ENCODE results near the gene KCNJ1. TPM values are rescaled to one million over a fixed set of nuclear protein-coding genes. Genes with fewer than 3 reads are reported as not detected.
A peak's percentile ranks its signal among the peaks of the same experiment; 100 is the strongest.

The KCNJ1 gene
- polyA plus RNA-seq, 1 donor from 2014 or later: 0.30 TPM

DNA sequence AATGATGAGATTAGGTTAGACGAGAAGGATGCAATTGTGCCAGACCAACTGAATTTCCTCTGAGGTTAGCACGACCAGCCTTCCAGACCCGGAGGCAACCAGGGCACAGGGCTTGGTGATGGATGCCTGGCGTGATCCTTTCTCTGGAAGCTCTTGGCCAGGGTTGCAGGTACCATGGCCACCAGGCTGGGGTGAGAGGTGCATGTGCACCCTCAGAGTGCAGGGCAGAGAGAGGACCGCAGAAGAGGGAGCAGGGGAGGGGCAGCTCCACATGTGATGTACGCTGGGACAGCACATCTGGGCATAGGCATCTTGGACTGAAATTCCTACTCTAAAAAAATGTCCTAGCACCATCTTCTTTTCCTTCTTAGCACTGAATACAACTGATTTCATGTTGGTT lies 10.9 kb downstream of the KCNJ1 start:
- peaks cover 31 to 39% (median 32%) of the 10 kb centered on the region in 3 donors for H3K4me1 Mint-ChIP-seq
- H3K27ac Mint-ChIP-seq: no peak overlapping the region
- H3K27me3 Mint-ChIP-seq: no peaks in the 10 kb centered on the region

DNA sequence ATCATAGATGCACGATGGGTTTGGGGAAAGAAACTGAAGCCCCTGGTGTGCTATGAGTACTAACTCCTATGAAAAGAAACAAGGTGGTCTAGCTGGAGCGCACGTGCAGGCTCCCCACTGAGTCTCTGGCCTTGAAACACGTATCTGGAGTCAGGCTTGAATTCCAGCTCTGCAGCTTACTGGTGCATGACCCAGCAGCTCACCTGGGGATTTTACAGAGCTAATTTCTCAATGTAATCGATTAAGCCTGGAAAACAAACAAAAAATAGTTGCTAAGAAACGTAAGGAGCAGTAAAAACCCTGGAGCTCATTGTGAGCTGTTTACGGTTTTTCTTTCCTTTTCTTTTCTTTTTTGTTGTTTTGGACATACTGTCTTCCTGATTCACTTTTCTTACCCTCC lies 12.3 kb downstream of the KCNJ1 start:
- H3K36me3 Mint-ChIP-seq: no peaks in the 10 kb centered on the region
- H3K4me3 Mint-ChIP-seq: no peak overlapping the region
- H3K9me3 Mint-ChIP-seq: no peaks in the 10 kb centered on the region
- no peaks in the 10 kb centered on the region for H3K27me3 Mint-ChIP-seq
- H3K4me1 Mint-ChIP-seq: peaks cover 29 to 37% (median 33%) of the 10 kb centered on the region in 3 donors
- H3K27ac Mint-ChIP-seq: peak overlapping the region in 1 of 3 donors; percentile 72

More for the DNA sequence above, 10.9 kb downstream of the KCNJ1 start:
- H3K4me3 Mint-ChIP-seq: no peak overlapping the region
- no peaks in the 10 kb centered on the region for H3K9me3 Mint-ChIP-seq
- no peaks in the 10 kb centered on the region for H3K36me3 Mint-ChIP-seq

DNA sequence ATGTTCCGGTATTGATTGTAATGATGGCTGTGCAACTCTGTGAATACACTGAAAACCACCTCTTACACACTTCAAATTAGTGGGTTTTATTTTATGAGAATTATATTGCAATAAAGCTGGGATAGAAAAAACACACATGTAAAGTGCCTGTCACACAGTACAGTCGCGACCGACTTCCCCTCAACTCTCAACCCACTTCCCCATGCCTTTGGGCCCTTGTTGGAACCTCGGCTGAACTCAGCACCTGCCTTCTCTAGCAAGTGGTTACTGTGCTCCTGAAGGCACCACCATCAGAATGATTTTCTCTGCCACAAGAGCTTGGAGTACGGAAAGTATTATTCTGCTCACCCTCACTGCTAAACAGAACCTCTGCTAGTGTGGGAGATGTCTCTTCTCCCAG lies 13.5 kb downstream of the KCNJ1 start:
- Mint-ChIP-seq H3K4me3 (peak overlapping the region in 2 of 4 donors; percentile 21 to 61), H3K4me1 (peaks cover 31 to 41% (median 39%) of the 10 kb centered on the region in 3 donors), H3K9me3 (no peaks in the 10 kb centered on the region), H3K27ac (no peak overlapping the region), H3K27me3 (no peaks in the 10 kb centered on the region), H3K36me3 (no peaks in the 10 kb centered on the region)

DNA sequence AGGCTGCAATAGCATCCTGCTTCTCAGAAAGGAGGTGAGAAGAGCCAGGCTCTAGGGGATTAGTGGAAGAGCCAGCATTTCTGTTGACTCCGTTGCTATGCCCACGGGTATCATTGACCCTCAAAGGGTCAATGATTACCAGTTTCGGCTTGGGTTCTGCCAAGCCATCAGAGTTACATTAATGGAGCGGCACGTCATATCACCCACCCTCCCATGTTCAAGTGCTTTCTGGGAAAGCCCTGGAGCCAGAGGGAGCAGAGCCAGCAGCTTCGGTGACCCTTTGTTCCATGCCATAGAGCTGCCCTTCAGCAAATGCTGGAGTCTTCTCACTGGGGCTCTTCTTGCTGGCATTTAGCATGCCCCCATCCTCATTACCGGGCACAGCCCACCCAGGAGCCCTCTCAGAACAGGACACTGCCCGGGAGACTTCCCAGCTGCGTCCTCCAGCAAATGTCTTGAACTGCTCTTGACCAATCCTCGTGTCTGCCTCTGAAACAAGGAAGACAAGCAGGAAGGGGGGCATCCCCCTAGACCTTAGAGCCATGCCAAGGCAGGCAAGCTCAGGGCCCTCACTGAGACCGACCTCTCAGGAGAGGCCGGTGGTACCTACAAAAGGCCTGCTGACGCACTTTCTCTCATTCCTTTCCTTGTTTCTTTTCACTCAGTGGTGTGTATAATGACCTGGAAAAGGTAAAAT lies 14.6 kb downstream of the KCNJ1 start:
- H3K4me1 Mint-ChIP-seq: peaks cover 28 to 41% (median 39%) of the 10 kb centered on the region in 3 donors
- no peaks in the 10 kb centered on the region for H3K9me3 Mint-ChIP-seq
- no peaks in the 10 kb centered on the region for H3K36me3 Mint-ChIP-seq
- no peak overlapping the region for H3K27ac Mint-ChIP-seq
- no peak overlapping the region for H3K4me3 Mint-ChIP-seq
- H3K27me3 Mint-ChIP-seq: no peaks in the 10 kb centered on the region

DNA sequence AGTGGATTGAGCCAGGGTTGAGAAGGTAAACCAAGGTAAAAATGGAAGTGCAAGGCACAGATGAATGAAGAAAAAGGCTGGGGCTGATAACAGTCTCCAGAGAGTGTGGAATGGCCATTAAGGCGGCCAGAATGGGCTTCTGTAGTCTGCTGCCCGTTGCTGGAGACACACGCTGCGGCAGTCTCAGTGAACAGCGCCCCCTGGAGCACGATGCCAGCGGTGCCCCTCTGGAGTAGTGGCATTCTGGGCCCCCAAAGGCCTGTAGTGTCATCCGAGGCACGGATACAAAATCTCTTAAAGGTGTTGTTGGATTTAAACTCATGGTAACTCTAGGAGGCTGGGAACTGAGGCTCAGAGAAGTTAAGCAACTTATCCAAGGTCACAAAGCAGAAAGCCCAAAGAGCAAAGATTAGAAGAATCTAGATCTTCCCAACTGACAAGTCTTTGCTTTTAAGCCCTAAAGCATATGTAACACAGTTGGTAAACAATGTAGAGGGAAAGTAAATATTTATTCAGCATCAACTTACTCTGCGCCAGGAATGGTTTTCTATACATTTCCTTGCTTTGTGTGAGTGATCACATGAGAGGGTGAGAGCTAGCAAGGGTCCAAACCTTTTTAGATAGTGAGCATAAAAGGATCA lies 18.2 kb downstream of the KCNJ1 start:
- H3K4me1 Mint-ChIP-seq: peaks cover 43 to 55% (median 55%) of the 10 kb centered on the region in 3 donors
- no peaks in the 10 kb centered on the region for H3K27me3 Mint-ChIP-seq
- H3K36me3 Mint-ChIP-seq: no peaks in the 10 kb centered on the region
- H3K27ac Mint-ChIP-seq: peak overlapping the region in 2 of 3 donors; percentile 29 to 71
- peaks cover 0 to 4% (median 0%) of the 10 kb centered on the region in 3 donors for H3K9me3 Mint-ChIP-seq
- H3K4me3 Mint-ChIP-seq: peak overlapping the region in 3 of 4 donors; percentile 28 to 53 (median 49)

DNA sequence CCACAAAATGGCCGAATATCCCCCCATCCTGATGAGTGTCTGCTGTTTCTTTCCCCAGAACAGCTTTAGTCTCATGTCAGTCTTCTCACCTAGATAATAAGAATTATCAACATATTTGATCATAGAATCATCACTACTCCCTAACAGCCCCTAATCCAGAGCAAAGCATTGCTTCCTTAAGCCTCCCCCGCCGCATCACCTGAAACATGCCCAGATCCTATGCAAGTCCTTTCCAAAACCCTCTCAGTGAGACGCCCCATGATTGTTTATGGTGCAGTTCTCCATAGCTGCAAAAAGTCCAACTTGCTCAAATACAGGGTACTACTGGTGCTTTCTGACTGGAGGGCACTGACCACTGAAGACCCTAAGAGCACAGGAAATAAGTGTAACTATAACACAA lies 20.1 kb downstream of the KCNJ1 start:
- H3K36me3 Mint-ChIP-seq: no peaks in the 10 kb centered on the region
- peaks cover 0 to 10% (median 2%) of the 10 kb centered on the region in 3 donors for H3K9me3 Mint-ChIP-seq
- H3K4me1 Mint-ChIP-seq: peaks cover 51 to 68% (median 66%) of the 10 kb centered on the region in 3 donors
- peak overlapping the region in 1 of 4 donors; percentile 23 for H3K4me3 Mint-ChIP-seq
- peak overlapping the region in 1 of 3 donors; percentile 5 for H3K27ac Mint-ChIP-seq
- H3K27me3 Mint-ChIP-seq: no peaks in the 10 kb centered on the region

DNA sequence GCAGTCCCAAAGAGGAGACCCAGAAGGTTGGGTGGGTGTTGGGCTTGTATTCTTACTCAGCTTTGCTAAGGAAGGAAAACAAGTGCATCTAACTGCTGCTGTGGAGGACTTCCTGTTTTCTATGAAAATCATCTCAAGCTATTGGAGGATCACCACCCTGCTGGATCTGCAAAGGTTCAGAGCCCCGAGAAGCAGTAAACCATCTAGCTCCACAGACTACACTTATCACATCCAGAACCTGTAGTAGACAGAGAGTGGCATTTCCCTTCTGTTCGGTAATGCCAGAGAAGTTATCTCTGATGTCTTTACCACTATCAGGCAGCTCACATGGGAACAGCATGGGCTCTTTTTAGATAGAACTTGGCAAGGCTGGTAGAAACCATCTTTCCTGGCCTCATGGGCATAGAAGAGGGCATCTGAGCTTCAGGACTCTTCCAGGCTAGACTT lies 21.7 kb downstream of the KCNJ1 start:
- Mint-ChIP-seq H3K4me1 (peaks cover 67 to 79% (median 76%) of the 10 kb centered on the region in 3 donors), H3K9me3 (peaks cover 0 to 10% (median 2%) of the 10 kb centered on the region in 3 donors), H3K4me3 (peak overlapping the region in 3 of 4 donors; percentile 3 to 88 (median 85)), H3K36me3 (no peaks in the 10 kb centered on the region), H3K27me3 (no peaks in the 10 kb centered on the region), H3K27ac (peak overlapping the region; percentile 63 to 94 (median 89))

DNA sequence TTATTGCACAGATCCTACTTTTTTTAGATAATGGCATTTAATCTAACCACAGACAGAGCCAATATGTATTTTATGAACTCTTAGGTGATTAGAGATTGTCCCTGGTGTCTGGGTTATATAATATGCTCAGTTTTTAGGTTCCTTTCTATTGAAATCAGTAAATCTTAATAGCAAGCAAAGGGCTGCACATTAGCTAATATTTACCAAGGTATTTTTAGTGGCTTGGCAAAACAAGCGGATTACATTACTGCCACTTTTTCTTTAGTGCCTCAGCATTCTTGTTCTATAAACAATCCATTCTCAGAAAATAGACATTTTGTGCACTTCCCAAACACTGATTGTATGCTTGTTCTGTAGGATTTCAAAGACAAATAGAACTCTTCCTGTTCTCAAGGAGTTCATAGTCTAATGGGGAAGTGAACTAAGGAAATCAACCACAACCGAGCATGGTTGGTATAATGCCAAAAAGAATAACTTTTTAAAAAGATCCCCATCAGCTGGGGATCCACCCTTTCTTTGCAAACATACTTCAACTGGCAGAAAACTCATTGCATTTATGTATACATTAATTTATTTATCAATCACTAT lies 23.8 kb downstream of the KCNJ1 start:
- Mint-ChIP-seq H3K36me3 (peaks cover 3% of the 10 kb centered on the region), H3K27ac (peak overlapping the region; percentile 69 to 87 (median 76)), H3K9me3 (peaks cover 0 to 10% (median 4%) of the 10 kb centered on the region in 3 donors), H3K27me3 (no peaks in the 10 kb centered on the region), H3K4me3 (peak overlapping the region in 3 of 4 donors; percentile 21 to 42 (median 36)), H3K4me1 (peaks cover 63 to 84% (median 65%) of the 10 kb centered on the region in 3 donors)

DNA sequence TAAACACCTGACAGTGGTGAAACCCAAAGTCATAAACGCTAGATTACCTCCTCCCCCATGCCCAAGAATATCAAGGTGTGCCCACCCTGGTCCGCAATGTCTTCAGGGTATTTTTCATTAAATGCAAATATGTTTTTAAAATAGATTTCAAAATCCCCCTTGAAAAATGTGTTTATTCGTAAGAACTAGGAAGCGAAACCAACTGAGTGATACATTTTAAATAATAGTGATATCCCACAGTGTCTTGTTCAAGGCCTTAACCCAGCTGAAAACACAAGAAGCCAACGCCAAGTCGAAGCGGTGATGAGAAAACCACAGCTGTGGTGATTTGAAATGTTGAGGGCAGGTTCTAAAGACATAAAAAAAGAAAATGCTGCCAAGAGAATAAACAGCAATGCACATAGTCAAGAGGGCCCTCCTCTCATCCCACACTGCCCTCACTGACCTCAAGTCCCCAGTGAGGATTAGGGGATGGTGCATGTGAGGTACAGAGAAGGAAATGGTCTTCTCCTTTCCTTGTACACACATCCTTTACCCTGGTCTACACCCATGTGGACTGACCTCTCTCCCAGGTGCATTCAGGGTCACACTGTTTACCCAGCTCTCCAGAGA lies 25.5 kb downstream of the KCNJ1 start:
- Mint-ChIP-seq H3K4me1 (peaks cover 65 to 93% (median 70%) of the 10 kb centered on the region in 3 donors), H3K27me3 (no peaks in the 10 kb centered on the region), H3K36me3 (peaks cover 6% of the 10 kb centered on the region), H3K4me3 (peak overlapping the region in 3 of 4 donors; percentile 36 to 91 (median 86)), H3K9me3 (peaks cover 3 to 6% (median 4%) of the 10 kb centered on the region in 3 donors), H3K27ac (peak overlapping the region; percentile 87 to 95 (median 94))

DNA sequence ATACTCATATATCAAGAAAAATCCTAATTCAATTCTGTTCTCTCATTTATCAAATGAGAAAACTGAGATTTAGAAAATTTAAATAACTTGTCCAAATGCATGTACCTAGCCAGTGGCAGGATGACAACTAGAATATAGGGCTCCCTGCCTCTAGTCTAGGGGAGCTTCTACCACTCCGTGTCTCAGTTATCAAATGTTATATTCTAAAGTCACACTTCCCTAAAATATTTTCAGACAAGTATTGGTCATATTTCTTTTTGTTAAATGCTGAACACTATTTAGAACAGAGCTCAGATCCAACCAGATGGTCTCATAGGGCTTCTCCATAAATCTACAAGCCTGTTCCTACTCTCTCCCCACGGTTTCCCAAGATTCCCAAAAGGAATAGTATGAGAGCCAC lies 26.3 kb downstream of the KCNJ1 start:
- peak overlapping the region; percentile 87 to 95 (median 94) for H3K27ac Mint-ChIP-seq
- peaks cover 12% of the 10 kb centered on the region for H3K36me3 Mint-ChIP-seq
- H3K4me1 Mint-ChIP-seq: peaks cover 69 to 92% (median 69%) of the 10 kb centered on the region in 3 donors
- H3K4me3 Mint-ChIP-seq: peak overlapping the region in 3 of 4 donors; percentile 36 to 91 (median 86)
- peaks cover 2% of the 10 kb centered on the region for H3K27me3 Mint-ChIP-seq
- peaks cover 3 to 6% (median 4%) of the 10 kb centered on the region in 3 donors for H3K9me3 Mint-ChIP-seq

DNA sequence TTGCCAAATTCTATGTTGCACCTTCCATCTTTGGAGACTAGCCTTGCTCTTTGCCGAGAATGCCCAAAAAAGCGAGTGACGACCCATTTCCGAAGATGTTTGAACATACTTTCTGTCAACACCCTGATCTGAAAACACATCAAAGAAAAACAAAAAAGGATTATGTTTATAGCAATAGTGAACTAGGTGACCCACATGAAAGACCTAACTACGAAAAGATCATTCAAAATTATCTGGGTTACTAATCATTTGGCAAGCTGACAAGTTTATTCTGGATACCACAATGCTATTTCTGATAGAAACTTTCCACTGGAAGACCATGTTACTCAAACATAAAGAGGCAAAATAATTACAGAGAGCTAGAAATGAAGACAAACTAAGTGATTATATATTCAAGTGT lies 27.0 kb downstream of the KCNJ1 start:
- Mint-ChIP-seq H3K9me3 (peaks cover 3 to 6% (median 4%) of the 10 kb centered on the region in 3 donors), H3K27ac (peak overlapping the region; percentile 86 to 95 (median 87)), H3K4me3 (peak overlapping the region in 1 of 4 donors; percentile 12), H3K4me1 (peaks cover 63 to 86% (median 64%) of the 10 kb centered on the region in 3 donors), H3K27me3 (peaks cover 2% of the 10 kb centered on the region), H3K36me3 (peaks cover 12% of the 10 kb centered on the region)

DNA sequence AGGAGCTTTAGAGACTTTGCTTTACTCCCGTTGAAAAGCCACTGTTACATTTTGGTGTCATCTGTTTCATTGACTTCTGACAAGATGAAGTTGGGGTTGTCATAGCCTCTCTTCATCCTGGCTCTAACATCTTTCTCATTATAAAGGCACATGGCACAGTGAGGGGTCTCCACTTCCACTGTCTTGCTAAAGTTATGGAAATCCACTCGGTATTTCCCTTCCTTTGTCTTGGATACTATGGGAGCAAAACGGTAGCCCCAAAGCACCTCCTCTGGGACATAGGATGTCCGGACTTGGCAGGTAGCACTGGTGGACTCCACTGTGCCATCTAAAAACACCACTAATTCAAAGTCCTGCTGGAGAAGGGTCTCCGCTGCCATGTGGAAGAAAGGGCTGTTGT lies 28.0 kb downstream of the KCNJ1 start:
- Mint-ChIP-seq H3K27ac (no peak overlapping the region), H3K36me3 (peaks cover 12% of the 10 kb centered on the region), H3K27me3 (peaks cover 2% of the 10 kb centered on the region), H3K4me1 (peaks cover 61 to 85% (median 68%) of the 10 kb centered on the region in 3 donors), H3K9me3 (peaks cover 3 to 6% (median 4%) of the 10 kb centered on the region in 3 donors), H3K4me3 (peak overlapping the region in 2 of 4 donors; percentile 30 to 33)

DNA sequence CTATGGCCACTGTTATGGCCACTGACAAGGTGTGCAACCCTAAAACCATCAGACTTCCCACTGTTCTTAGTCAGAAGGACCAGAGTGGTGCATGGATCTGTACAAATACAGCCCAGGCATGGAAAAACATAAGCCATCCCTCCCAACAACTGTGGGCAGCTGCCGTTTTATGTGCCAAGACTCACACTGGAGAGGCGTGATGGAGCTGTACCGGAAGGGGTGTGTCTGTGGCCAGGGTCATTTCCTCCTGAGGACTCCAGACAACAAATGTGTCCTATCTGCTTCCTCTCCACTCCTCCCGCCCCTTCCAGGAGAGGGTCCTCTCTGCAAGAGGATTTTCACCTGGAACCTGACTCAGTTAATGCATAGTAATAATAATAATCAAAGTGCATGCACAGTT lies 29.5 kb downstream of the KCNJ1 start:
- Mint-ChIP-seq H3K9me3 (peaks cover 0 to 3% (median 2%) of the 10 kb centered on the region in 3 donors), H3K36me3 (peaks cover 14% of the 10 kb centered on the region), H3K27ac (no peak overlapping the region), H3K4me3 (peak overlapping the region in 2 of 4 donors; percentile 69 to 80), H3K27me3 (peaks cover 2% of the 10 kb centered on the region), H3K4me1 (peaks cover 57 to 84% (median 70%) of the 10 kb centered on the region in 3 donors)

DNA sequence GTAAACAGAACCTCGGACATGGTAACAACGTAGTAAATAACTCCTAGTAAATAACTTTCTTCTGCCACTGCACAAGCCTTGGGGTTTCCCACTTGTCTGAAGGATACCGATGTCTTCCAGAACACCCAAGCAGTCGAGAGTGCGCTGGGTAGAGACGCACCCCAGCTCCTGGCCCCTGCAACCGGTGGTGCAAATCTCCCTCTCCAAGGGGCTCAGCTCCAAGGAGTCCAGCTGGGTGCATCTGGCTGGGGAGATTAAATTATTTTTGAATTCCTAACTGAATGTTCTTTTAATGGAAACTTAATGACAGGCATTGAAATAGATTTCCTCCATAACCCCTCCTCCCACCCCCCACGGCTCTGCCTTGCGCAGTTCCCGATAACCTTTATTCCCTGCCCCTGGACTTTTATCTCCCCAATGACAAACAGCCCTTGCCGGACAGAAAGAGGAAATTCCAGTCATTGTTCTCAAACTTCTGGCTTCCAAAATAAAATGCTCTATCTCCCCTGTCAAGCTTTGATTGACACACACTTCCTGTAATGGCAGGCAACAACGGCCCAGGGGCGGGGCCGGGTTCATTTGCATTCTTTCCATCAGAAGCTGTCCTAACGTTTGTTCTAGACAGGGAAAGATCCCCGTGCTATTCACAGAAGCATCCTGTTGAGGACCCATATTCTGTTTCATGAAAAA lies 31.2 kb downstream of the KCNJ1 start:
- Mint-ChIP-seq H3K27me3 (peaks cover 3% of the 10 kb centered on the region), H3K36me3 (peaks cover 14% of the 10 kb centered on the region), H3K9me3 (peaks cover 0 to 3% (median 2%) of the 10 kb centered on the region in 3 donors), H3K4me3 (peak overlapping the region in 2 of 4 donors; percentile 68 to 72), H3K4me1 (peaks cover 56 to 84% (median 67%) of the 10 kb centered on the region in 3 donors), H3K27ac (peak overlapping the region in 2 of 3 donors; percentile 67 to 78)
